HG03378 (cell line): ENCODE results near the gene ACSM2B.
"Not testable (repeated sequence)": the region's sequence is repeated elsewhere in the genome, so short reads cannot be mapped to it uniquely, and the experiment has no call there.

Source experiments
- ATAC-seq: cut with Tn5 transposase; IDR thresholded peaks from one replicate; pipeline ENCODE4 v1.9.1; 2021; ENCODE audit warnings: mild to moderate bottlenecking, moderate library complexity; ENCODE audit not compliant: unreplicated experiment

The ACSM2B gene

GRCh38 chr16:20536669-20537068, 39.5 kb downstream of the ACSM2B start:
- not testable (repeated sequence) for ATAC-seq

- ATAC-seq = not testable (repeated sequence)
These were observed 43.8 kb downstream of the ACSM2B start for GRCh38 chr16:20532284-20532792.

DNA sequence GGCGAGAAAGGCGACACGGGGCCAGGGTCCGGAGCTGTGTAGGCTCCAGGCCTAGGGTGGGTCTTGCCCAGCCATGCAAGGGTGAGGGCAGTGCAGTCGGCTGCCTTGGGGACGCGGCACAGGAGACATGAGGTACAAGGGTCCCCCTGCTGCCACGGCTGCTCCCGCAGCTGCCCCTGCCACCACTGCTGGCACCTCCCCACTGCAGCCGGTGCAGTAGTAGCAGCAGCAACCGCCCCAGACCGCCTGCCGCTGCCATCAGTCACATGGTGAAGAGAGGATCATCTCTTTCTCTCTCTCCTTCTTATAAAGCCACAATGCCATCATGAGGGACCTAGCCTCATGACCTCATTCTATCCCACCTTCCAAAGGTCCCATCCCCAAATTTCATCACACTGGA, 44.4 kb downstream of the ACSM2B start:
- ATAC-seq = not testable (repeated sequence)

GRCh38 chr16:20520103-20520502, 56.1 kb downstream of the ACSM2B start:
- no peak for ATAC-seq

- no peak for ATAC-seq
These were observed 56.9 kb downstream of the ACSM2B start for GRCh38 chr16:20519231-20519630.

DNA sequence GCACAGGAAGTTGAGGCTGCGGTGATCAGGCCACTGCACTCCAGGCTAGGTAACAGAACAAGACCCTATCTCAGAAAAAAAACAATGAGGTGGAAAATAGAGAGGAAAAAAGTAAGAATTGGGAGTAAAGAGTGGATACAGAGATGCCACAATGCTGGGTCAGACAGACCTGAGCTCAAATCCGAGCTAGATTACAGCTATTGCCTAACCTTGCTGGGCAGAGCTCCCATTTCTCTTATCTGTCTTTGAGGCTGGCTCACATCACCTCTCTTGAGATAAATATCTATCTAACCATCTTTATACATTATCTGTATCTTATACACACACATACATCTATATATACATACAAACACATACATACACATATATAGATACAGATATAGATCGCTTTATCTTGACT, 59.0 kb downstream of the ACSM2B start:
- no peak for ATAC-seq

DNA sequence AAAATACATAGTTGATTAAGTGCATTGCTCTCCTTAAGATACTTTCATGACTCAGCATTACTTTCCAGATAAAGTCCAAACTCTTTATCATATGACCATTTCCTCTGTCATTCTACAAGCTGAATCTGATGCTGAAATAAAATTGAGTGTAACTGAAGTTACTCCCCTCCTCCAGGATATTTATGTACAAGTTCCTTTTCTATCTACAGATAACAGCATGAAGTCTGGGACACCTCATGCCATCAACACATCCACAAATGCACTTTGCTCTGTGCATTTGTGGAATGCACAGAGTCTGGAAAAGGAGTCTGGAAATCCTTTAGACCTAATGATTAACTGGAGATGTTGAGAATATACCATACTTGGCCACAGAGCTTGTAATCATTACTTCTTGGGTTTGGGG, 60.5 kb downstream of the ACSM2B start:
- ATAC-seq = no peak

DNA sequence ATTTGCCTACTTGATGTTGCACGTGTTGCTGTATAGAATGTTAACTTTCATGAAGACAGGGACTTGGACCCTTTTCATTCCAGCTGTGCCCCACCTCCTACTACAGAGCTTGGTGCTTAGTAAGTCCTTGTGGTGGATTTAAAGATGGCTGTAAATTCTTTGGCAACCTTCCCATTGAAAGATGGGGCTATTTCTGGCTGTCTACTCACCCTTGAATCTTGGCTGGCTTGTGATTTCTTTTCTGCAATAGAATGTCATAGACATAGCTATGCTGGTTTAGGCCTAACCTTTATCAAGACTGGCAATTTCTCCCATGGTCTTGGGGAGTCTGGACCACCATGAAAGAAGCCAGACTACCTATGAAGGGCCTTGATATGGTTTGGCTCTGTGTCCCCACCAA, 65.8 kb downstream of the ACSM2B start:
- no peak for ATAC-seq

GRCh38 chr16:20507280-20507679, 68.9 kb downstream of the ACSM2B start:
- ATAC-seq = no peak

- ATAC-seq = no peak
These were observed 71.7 kb downstream of the ACSM2B start for GRCh38 chr16:20504418-20504817.

DNA sequence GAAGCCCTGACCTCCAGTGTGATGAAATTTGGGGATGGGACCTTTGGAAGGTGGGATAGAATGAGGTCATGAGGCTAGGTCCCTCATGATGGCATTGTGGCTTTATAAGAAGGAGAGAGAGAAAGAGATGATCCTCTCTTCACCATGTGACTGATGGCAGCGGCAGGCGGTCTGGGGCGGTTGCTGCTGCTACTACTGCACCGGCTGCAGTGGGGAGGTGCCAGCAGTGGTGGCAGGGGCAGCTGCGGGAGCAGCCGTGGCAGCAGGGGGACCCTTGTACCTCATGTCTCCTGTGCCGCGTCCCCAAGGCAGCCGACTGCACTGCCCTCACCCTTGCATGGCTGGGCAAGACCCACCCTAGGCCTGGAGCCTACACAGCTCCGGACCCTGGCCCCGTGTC, 84.7 kb downstream of the ACSM2B start:
- not testable (repeated sequence) for ATAC-seq

DNA sequence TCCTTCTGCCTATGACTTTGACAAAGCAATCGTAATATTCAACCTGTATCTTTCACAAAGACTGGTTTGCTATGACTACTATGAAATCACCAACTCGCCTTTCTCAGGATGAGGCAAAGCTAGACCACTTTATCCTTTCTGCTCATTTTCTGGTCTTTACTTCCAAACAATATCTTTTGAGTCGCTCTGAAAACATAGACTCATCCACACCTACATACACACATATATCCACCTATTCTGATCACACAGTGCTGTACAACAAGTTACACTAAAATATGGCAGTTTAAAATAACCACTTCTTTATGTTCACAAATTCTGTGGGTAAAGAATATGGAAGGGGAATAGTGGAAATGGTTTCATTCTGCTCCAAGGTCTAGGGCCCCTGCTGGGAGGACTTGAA, 85.2 kb downstream of the ACSM2B start:
- not testable (repeated sequence) for ATAC-seq
